GM12873 (cell line): ENCODE measurements around the gene RGR.

Experiments
- TF ChIP-seq, protein P1 (sequence below): IDR thresholded peaks from 2 replicates; pipeline ENCODE4 v1.5.1; 2012; ENCODE audit warnings: low read depth, mild to moderate bottlenecking, moderate library complexity, low read length, control low read depth; ENCODE audit not compliant: insufficient read depth; ENCODE audit errors: missing control alignments

Gene RGR

GRCh38 chr10:84243759-84244158 is 1.1 kb upstream of the RGR start:
- TF ChIP-seq, protein P1, sequence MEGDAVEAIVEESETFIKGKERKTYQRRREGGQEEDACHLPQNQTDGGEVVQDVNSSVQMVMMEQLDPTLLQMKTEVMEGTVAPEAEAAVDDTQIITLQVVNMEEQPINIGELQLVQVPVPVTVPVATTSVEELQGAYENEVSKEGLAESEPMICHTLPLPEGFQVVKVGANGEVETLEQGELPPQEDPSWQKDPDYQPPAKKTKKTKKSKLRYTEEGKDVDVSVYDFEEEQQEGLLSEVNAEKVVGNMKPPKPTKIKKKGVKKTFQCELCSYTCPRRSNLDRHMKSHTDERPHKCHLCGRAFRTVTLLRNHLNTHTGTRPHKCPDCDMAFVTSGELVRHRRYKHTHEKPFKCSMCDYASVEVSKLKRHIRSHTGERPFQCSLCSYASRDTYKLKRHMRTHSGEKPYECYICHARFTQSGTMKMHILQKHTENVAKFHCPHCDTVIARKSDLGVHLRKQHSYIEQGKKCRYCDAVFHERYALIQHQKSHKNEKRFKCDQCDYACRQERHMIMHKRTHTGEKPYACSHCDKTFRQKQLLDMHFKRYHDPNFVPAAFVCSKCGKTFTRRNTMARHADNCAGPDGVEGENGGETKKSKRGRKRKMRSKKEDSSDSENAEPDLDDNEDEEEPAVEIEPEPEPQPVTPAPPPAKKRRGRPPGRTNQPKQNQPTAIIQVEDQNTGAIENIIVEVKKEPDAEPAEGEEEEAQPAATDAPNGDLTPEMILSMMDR: no peak

DNA sequence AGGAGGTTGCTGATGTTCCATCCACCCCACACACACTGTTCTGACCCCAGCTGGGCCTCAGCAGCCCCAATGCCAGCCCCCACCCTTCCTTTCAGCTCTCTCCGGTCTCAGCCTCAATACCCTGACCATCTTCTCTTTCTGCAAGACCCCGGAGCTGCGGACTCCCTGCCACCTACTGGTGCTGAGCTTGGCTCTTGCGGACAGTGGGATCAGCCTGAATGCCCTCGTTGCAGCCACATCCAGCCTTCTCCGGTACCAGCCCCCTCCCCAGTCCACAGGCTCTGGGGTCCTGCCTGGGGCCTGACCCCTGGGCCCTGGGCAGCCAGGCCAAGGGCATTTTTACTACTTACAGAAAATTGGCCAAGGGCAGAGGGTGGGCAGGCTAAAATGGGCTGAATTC is 2.6 kb downstream of the RGR start:
- TF ChIP-seq, protein P1: no peak

GRCh38 chr10:84248794-84249193 is 3.9 kb downstream of the RGR start:
- TF ChIP-seq, protein P1: no peak

DNA sequence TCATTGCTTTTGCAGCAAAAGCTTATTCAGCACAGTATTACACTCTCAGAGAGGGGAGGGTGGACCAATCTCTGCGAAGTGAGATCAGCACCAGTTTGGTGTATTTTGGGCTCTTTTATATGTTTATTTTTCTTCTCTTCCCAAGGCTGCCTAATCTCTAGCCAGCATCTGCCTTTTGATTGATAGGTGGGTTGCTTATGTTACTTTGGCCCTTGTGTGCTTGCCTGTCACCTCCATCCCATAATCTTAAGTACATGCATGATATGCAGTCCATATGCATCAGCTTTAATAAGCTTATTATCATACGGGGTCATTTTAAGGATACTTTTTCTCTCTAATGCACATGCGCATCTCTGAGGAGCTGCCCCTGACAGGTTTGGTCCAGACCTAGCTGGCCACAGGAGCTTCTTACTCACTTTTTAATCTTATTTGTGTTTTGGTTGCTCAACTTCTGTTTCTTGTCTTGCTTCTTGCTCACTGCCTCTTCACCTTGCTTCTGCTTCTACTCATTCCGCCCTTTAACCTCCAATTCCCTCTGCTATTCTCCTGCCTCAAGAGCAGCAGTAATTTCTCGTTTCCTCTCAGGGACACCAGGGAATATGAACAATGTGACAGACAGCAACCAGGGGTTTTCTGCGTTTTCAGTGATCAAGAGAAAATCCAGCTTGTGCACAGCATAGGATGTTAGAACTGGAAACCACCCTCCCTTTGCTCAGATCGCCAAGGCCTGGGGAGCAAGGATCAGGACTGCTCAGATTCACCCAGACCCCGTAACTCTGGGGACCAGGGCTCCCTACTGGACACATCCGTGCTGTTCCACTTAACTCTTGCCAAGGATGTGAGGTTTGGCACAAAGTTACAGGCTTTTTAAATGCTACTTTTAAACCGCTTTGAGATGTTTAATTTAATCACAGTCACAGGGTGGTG is 10.0 kb downstream of the RGR start:
- TF ChIP-seq, protein P1: no peak

GRCh38 chr10:84256510-84257342 is 11.9 kb downstream of the RGR start:
- TF ChIP-seq, protein P1: peak; percentile 56

DNA sequence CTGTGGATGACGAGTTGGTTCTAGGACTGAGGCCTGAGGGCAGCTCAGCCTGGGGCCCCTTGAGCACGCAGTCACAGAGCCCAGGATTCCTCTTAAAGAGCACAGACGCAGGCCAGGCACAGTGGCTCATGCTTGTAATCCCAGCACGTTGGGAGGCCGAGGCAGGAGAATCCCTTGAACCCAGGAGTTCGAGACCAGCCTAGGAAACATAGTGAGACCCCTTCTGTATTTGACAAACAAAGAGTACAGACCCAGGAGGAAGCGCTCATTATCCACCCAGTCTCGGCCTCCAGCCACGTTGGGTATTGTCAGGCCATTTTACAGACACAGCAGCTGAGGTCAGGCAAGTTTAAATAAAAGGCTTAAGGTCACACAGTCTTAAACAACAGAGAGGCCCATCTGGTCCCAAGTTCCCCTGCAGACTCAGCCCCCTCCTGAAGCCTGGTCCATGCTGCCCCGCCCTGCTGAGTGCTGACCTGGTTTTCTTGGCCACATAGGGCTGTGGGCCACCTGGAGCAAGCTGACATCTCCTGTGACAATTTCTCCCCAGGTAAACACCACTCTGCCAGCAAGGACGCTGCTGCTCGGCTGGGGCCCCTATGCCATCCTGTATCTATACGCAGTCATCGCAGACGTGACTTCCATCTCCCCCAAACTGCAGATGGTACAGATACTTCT is 12.6 kb downstream of the RGR start:
- TF ChIP-seq, protein P1: no peak
